HG03457 (cell line): ENCODE results near the gene OTC.

ENCODE experiments used
- ATAC-seq: cut with Tn5 transposase; IDR thresholded peaks from one replicate; pipeline ENCODE4 v1.9.1; 2021; ENCODE audit warnings: moderate number of reproducible peaks; ENCODE audit not compliant: unreplicated experiment

The OTC gene

GRCh38 chrX:38356401-38356800, 4.0 kb downstream of the OTC start:
- no peak for ATAC-seq

DNA sequence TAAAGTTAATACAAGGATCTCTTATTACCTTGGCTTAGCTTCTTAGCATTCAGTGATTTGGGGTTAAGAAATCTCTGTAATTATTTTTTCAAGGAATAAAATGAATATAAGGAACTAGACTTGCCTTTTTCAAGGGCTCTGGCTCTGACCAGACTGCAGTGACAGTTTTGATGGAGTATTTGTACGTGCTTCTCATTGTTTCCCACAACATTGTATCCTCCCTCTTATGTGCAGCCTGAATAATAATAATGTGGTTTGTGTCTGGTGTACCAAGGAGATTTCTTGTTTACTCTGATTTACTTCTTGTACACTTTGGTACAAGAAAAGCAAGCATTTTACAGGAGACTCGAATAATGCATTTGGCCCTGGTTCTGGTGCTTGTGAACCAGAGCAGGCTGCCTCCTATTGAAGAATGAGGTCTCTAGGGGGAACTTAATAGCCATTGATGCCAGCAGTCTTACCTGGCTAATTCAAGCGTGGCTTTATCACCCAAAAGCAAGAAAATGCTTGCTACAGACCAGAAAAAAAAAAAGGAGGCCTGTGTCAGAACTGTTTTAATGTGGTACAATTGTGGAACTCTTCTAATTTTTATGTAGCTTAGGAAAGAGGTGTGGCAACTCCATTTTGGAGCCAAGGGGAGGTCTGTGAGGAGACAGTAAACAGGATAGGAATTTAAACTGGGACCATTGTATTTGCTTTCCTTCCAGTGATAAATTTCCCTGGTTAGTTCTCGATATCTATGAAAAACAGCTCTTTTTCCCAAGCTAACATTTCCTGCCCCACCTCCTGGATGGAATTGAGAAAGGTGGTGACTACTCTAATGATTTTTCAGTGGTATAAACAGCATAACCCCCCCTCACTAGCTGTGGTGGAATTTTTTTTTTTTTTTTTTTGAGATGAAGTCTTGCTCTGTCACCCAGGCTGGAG, 5.6 kb downstream of the OTC start:
- ATAC-seq = no peak

DNA sequence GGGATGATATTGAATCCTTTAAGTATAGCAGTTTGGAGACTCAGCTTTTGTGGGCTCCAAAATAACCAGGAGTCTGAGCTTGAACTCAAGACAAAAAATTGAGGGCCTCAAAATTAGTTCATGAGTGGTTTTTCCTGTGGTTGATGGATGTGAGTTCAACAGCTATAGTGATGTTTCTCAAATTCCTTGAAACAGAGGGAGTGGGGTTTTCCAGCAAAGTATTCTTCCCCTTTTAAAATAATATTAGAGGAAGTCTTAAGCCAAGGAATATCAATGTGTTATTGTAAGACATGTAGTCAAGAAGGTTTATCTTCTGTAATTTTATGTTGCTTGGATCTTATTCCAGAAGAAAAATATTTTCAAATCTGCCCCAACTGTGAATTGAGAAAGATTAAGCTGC, 10.6 kb downstream of the OTC start:
- ATAC-seq = no peak

DNA sequence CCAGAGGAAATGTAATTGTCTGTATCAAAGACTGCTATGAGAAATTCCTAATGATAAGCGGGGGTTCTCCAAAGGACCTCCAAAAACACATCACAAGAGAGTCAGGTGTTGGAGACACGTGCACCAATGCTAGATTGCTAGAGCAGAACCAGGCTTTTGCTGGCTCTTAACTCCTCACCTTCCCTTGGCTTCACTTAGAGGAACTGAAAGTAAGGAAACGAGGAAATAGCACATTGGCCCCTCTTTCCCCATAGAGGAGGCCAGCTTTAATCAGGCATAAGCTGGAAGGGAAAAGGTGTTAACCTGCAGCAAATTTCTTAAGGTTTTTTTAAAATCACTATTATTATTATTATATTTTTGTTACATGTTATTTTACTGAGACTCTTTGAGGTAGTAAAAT, 13.6 kb downstream of the OTC start:
- no peak for ATAC-seq

- no peak for ATAC-seq
These were observed 16.4 kb downstream of the OTC start for GRCh38 chrX:38368774-38369173.

DNA sequence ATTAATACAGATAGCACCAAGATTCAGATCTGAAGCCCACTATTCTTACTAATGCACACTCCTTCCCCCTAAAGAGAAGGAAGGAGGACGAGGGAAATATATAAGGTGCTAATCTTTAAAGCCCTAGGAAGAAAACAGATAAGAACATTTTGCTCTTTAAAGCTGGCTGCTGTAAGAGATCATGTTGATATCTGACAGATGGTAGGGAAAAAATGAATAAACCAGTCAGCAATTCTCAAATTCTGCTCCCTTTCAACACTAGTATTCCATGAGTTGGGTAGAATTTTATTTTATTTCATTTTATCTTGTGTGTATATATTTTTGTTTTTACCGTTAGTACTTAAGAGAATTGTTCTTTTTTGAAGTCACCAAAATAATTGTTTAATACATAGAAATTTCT, 19.2 kb downstream of the OTC start:
- no peak for ATAC-seq

DNA sequence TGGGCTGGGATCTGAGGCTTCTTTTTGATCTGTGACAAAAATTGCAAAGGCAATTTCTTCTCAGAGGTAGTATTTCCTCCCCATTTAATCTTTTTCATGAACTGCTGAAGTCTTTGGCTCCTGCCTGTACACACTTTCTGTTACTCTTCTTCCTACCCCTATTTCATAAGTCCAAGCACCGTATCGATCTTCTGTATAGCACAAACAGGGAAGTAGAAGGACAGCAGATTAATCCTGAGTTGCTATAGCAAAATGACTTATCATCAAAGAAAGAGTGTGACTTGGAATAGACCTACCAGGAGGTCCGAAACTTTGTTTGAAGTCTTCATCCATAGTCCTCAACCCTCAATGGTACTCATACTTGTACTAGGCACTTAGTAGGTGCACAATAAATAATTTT, 22.0 kb downstream of the OTC start:
- no peak for ATAC-seq

DNA sequence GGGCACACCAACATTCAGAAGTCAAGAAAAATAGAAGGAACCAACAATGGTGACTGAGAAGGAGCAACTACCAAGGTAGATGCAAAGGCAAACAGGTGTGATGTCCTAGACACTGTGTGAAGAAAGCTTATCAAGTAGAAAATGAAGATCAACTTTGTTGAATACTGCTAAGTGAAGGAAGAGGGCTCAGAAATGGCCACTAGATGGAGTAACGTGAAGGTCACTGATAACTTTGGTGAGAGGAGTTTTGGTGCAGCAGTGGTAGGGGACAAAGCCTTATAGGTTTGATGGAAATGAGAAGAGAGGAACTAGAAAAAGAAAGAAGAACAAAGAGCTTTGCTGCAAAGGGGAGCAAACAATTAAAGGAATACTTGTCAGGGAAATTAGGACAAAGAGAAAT, 23.5 kb downstream of the OTC start:
- no peak for ATAC-seq

- ATAC-seq = no peak
These were observed 24.3 kb downstream of the OTC start for GRCh38 chrX:38376747-38377146.

DNA sequence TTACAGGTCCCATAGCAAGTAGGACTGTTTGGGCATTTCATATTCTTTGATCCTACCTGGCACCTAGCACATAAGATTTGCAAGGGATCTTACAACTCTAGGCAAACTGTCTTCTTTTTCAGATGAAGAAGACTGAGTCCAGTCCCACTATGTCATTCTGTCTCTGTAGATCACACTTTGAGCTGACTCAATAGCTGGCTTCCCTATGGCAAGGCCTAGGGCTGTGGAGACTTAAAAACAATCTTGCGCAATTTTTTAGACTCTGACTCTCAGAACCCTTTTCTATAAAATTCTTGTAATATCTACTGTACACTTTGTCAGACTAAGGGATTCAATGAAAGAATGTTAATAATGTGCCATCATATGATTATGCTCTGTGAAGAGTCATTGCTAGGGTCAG, 26.7 kb downstream of the OTC start:
- no peak for ATAC-seq

GRCh38 chrX:38382663-38383062, 30.3 kb downstream of the OTC start:
- ATAC-seq = no peak

- ATAC-seq = no peak
These were observed 48.0 kb downstream of the OTC start for GRCh38 chrX:38400389-38400910.

- no peak for ATAC-seq
These were observed 49.7 kb downstream of the OTC start for GRCh38 chrX:38402118-38402517.

DNA sequence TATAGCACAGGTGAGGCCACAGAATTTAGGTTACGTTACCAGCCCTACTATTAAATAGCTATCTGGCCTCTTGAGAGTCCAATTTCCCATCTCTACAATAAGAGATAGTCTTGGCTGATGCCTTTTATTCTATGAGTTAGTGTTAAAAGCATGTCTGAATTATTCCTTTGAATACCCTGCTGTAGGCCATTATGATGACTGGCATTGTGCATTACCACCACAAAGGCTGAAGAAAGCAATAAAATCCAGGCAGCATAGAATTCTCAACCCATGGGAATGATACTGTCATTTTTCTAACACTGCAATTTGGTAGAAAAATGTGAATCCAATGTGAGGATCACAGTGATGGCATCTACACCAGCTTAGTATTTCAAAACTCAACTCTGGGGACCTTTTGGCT, 51.4 kb downstream of the OTC start:
- no peak for ATAC-seq

GRCh38 chrX:38407126-38407525, 54.7 kb downstream of the OTC start:
- no peak for ATAC-seq

DNA sequence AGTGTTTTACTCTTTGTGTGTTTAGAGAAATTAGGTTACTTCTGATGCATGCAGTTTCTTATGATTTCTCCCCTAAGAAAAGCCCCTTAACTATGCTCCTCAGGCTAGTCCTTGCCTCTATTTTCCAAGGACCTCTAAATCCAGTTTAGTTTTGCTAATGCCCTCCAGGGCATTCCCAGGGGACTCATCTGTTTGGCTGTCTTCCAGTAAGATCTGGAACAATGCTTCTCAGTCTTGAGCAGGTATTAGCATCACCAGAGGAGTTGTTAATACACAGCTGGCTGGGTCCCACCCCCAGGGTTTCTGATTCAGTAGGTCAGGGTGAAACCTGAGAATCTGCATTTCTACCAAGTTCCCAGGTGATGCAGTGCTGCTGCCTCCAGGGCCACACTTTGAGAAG, 56.9 kb downstream of the OTC start:
- no peak for ATAC-seq

DNA sequence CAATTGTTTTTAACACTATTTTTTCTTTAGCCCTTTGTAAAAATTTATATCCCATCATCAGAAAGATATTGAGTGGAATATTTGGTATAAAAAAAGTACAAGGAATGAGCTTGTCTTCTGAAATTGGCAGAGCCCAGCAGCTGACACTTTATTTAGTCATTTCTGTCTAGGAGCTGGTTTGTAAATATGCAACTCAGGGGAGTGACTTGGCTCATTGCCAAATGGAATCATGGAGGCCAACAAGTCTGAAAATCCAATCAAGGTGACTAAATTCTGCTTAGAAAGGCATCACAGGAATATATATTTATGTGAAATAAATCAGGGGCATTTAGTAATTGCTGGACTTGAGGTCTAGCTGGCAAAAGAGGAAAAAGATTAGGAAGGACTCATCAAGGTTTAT, 74.4 kb downstream of the OTC start:
- ATAC-seq = no peak

DNA sequence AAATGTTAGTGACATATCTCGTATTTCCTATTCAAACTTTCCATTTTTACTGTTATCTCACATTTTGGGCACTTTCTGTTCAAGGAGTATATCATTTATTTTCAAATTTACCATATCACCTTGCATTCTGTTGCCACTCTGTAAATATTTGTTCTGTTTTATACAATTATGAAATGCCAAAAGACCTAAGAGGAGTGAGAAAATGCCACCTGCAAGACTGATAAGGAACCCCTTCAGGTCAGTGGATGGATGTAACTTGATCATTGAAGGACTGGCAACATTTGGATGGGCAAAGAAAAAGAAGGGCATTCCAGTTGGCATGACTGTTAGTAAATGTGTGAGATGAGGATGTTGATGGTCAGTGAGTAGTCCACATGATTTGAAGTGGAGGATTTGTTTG, 79.1 kb downstream of the OTC start:
- no peak for ATAC-seq

DNA sequence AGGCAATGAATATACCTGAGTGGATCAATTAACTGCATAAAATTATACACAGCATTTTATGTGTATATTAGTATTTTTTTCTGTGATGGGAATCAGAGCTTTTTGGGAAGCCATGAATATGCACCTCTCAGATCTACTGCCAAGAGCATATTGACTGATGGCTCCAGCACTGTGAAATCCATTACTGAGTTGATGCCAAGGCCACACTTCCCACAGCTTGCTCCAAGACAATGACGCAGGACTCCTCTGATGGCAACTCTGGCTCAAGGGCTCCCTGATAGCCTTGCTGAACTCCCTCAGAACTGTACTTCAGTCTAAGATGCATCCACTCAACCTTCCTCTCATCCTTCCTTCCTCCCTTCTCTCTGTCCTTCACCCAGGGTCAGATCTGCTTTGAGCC, 82.7 kb downstream of the OTC start:
- no peak for ATAC-seq

- ATAC-seq = no peak
These were observed 84.7 kb downstream of the OTC start for GRCh38 chrX:38437093-38437492.

DNA sequence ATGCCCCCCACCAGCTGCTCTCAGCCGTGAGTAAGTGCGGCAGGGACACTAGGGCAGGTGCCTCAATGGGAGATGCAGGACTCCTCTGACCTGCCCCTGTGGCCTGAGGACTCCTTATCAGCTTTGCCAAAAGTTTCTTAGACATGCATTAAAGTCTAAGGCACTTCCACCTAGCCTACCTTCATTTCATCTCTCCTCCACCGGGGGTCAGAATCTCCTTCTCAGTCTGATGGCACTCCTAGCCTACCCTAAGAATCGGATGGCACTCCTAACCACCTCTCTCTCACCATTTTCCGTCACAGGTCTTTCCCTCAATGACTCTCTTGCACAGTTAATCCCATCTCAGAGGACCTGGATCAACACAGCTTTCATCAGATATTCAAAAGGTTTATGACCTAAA, 85.9 kb downstream of the OTC start:
- ATAC-seq = no peak

DNA sequence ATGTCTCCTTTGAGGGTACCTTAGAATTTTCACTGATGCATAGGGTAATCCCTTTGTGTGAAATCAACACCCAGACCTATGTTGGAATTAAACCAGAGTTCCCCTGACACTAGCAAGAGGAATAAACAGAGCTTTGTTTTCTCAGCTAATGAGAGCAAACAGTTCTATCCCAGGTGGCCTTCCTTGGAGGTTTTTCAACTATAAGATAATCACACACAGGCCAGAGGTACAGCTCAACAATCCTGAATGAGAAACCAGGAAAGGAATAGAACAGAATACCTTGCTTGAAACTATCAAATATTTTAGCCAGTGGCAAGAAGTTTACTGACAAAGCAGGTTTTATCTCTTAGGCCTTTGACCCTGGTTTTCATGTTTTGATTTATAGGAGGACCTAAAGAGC, 100.2 kb downstream of the OTC start:
- ATAC-seq = no peak

- ATAC-seq = no peak
These were observed 105.7 kb downstream of the OTC start for GRCh38 chrX:38458071-38458470.
